ENCODE measurements around the gene ARHGEF1.

ARHGEF1 gene

DNA sequence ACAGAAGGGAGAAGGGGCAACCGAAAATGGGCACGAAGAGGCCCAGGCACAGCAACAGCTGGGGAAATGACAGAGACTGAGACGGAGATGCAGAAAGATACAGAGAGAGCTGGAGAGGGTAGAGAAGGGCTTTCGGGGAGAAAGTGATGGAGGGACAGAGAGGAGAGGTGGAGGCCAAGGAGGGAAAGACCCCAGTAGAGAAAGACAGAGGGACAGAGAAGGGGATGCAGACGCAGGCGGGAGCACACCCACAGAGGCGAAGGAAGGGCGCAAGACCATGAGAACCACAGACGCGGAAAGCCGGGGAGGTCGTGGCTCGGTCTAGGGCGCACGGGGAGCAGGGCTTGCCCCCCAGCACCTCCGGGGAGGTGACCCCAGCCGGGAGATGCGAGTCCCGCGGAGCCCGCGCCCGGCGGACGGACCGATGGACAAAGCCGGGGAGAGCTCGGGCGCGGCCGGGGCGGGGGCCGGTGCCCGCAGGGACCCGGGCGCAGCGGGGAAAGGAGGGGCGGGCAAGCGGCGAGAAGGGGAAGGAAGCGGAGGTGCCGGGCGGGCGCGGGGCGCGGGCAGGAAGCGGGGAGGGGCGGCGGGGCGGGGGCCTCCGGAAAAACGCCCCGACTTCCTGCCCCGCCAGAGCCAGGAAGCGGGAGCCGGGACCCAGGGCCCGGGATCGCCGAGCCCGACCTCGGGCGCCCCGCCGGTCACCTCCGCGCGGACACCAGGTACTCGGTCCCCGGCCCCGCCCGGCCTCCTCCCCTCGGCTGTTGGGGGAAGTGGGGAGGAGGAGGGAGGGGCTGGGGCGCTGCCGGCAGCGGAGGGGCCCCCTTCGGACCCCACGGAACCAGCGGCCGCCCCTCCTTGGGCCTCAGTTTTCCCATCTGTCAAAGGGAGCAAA lies at the start of gene ARHGEF1:
Gene ARHGEF1 (plus strand): TSS at position 617 of the 895 bp plus-strand sequence. CDS start 4,899 bp downstream, outside the sequence.
- peak; percentile 27 to 38 for DNase-seq (ENCODE audit: low read depth in 2 of 2)

- no peak for DNase-seq (ENCODE audit: low read depth in 2 of 2)
Measured at GRCh38 chr19:41837981-41838708, 44.8 kb upstream of the ARHGEF1 start.

- DNase-seq (ENCODE audit: low read depth in 2 of 2), result no peak
Measured at GRCh38 chr19:41839211-41839610, 43.8 kb upstream of the ARHGEF1 start.

- no peak for DNase-seq (ENCODE audit: low read depth in 2 of 2)
Measured at GRCh38 chr19:41843371-41843770, 39.6 kb upstream of the ARHGEF1 start.

DNA sequence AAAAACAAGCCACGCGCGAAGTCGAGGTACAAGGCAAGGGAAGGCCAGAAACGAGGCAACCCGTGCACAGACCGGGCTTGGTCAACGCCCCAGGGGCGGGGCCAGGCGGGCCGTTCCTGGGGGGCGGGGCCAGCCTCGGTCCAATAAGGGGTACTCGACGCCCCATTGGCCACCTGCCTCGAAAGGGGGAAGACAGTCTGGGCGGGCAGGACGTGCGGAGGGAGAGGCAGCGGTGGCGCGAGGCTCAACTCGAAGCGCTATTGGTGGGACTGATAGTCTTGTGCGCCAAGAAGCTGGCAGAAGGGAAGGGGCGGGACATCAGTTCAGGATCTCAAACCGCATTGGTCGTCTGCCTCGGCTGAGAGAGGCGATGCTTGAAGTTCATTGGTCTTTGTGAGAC lies 38.4 kb upstream of the ARHGEF1 start, which contains the start of gene LYPD4:
Gene LYPD4 (minus strand): TSS at position 83 of the 400 bp plus-strand sequence. CDS start 5,398 bp downstream, outside the sequence.
- no peak for DNase-seq (ENCODE audit: low read depth in 2 of 2)

- no peak for DNase-seq (ENCODE audit: low read depth in 2 of 2)
Measured at GRCh38 chr19:41845001-41845050, 38.2 kb upstream of the ARHGEF1 start, which contains the start of gene DMRTC2. TSS of gene DMRTC2 (plus strand) at chr19:41845042. CDS start at chr19:41847429, 2,387 bp downstream.

DNA sequence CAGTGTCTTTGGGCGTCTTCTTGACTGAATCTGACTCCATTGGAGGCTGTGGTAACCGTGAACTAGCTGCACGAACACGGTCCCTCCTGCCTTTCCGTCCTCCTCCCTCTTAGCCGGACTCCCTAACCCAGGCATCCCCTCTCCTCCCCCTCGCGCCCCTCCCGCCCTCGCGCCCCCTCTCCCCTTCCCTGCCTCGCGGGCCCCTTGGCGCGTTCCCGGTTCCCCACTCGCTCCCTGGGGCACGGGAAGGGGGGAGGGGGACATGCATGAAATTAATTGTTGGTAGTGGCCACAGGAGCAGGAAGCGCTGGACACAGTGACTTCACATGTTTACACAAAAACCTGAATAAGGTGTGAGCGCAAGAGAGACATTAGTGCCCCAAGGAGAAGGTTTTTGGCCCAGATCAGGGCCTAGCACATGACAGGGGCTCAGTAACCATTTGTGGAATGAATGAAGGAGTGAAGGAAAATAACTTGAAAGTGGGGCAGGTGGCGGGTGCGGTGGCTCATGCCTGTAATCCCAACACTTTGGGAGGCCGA lies 37.9 kb upstream of the ARHGEF1 start:
- no peak for DNase-seq (ENCODE audit: low read depth in 2 of 2)

DNA sequence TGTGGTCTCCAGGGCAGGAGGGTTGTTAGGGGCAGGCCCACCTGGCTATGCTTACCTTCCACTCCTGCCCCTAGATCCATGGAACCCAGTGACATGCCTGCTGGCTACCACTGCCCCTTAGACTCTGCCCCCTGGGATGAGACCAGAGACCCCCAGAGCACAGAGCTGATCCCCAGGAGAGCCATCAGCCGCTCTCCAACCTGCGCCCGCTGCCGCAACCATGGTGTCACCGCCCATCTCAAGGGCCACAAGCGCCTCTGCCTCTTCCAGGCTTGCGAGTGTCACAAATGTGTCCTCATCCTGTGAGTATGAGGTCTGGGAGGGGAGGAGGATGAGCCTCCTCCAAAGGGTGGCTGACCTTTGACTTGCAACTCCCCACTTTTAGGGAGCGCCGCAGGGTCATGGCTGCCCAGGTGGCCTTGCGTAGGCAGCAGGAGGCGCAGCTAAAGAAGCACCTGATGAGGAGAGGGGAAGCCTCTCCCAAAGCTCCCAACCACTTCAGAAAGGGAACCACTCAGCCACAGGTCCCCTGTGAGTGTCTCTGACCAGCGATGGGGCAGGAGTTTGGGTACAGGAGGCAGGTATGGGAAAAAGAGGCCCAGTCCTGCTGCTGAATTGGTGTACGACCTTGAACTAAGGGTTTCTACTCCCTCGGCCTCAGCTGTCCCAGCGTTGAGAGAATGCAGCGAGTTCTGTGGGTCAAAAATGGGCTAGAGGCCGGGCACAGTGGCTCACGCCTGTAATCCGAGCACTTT lies 35.5 kb upstream of the ARHGEF1 start:
- DNase-seq (ENCODE audit: low read depth in 2 of 2), result no peak

DNA sequence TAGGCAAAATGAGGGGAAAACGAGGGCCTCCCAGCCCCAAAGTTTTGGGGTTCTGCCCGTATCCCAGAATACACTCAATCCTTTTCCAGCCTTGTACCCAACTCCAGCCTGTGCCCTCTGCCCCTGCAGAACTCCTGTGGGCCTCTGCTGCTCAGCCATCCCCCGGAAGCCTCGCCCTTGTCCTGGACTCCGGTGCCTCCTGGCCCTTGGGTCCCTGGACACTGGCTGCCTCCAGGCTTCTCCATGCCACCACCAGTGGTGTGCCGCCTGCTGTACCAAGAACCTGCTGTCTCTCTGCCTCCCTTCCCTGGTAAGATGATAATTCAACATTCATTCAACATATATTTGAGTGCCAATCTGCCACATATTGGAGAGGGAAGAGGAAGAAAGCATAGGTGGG lies 34.3 kb upstream of the ARHGEF1 start:
- no peak for DNase-seq (ENCODE audit: low read depth in 2 of 2)

- DNase-seq (ENCODE audit: low read depth in 2 of 2), result no peak
Measured at GRCh38 chr19:41849067-41849466, 33.9 kb upstream of the ARHGEF1 start.

- DNase-seq (ENCODE audit: low read depth in 2 of 2), result no peak
Measured at GRCh38 chr19:41850381-41850780, 32.6 kb upstream of the ARHGEF1 start.

DNA sequence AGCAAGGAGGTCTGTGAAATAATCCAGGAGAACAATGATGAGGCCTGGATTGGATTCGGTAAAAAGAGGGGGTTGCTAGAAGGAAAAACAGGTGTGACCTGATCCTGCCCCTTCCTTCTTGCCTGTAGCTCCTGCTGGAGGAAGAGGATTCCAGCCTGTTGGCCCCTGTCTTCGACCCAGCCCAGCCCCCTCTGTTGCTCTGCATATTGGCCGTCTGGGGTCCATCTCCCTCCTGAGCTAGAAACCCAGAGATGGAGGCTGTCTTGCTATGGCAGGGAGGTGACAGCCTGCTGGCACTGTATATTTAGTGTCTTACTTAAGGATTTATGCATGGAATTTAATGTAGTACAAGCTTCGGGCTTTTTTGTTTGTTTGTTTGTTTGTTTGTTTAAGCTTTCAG lies 31.5 kb upstream of the ARHGEF1 start:
- no peak for DNase-seq (ENCODE audit: low read depth in 2 of 2)

DNA sequence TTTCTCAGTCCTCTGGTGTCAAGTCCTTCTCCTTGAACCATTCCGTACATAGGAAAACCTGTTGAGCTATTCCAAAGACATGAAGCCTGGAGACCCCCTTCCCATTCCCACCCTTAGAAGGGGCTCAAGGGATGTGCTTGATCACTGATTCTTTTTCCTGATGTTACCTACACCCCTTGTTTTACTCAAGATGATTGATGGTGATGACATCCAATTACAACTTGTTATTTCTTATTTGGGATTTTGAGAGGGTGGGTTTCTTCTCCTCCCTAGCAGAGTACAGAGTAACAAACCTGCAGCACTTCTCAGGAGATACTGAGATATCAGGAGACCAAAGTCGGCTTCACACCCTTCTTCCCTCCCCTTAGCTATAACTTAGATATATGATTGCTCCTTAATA lies 29.6 kb upstream of the ARHGEF1 start:
- no peak for DNase-seq (ENCODE audit: low read depth in 2 of 2)

DNA sequence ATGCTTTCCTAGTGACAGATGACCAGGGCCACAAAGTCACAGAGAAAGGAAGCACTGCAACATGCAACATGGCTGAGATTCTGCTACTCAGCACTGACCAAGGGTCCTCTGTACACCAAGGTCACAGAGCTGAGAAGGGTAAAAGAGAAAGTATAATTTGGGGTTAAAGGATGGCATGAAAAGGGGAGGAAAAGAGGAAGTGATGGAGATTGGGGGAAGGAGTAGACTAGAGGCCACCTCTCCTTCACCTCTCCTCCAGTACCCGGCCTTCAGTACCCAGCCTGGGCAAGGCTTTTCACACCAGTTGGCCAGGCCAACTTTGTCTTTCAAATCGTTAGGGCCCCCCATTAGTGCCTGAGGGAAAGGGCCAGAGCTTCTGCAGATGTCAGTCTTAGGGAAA lies 29.2 kb upstream of the ARHGEF1 start:
- no peak for DNase-seq (ENCODE audit: low read depth in 2 of 2)

GRCh38 chr19:41859213-41859617 lies 23.8 kb upstream of the ARHGEF1 start:
- no peak for DNase-seq (ENCODE audit: low read depth in 2 of 2)

- DNase-seq (ENCODE audit: low read depth in 2 of 2), result peak; percentile 96 to 97
Measured at GRCh38 chr19:41859618-41860418, 23.2 kb upstream of the ARHGEF1 start, which contains the start of gene RPS19. TSS of gene RPS19 (plus strand) at chr19:41860255. CDS start at chr19:41860775, 520 bp downstream.

GRCh38 chr19:41860419-41861115 lies 22.4 kb upstream of the ARHGEF1 start:
- DNase-seq (ENCODE audit: low read depth in 2 of 2), result no peak

- DNase-seq (ENCODE audit: low read depth in 2 of 2), result no peak
Measured at GRCh38 chr19:41861116-41861768, 21.7 kb upstream of the ARHGEF1 start.

DNA sequence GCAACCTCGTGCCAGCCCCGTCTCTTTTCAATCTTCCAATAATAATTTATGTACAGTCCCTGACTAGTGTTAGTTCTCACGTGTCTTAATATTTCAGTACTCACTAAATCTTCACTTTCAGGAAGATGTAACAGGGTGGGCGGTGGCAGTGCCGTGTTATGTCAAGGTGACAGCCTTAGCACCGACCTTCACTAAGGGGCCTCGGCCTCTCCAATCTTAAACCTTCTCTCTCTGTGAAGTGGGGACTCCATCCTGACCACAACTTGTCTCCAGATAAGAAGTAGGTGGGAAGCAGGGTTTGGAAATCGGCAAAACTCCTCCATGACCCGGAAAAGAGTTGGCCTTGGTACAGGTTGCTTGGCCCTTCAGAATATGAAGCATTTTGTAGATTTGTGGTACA lies 21.1 kb upstream of the ARHGEF1 start:
- no peak for DNase-seq (ENCODE audit: low read depth in 2 of 2)

GRCh38 chr19:41862445-41862986 lies 20.5 kb upstream of the ARHGEF1 start:
- no peak for DNase-seq (ENCODE audit: low read depth in 2 of 2)
